G401.6 (cell line): ENCODE measurements around the gene DFFB.
"Not testable (repeated sequence)": the region's sequence is repeated elsewhere in the genome, so short reads cannot be mapped to it uniquely, and the experiment has no call there.

ENCODE experiments used
- FAIRE-seq: peaks from 2 replicates; lab custom pipeline; 2012; peaks lifted over from hg19 to GRCh38; lab: Jason Lieb, UNC

Gene DFFB

DNA sequence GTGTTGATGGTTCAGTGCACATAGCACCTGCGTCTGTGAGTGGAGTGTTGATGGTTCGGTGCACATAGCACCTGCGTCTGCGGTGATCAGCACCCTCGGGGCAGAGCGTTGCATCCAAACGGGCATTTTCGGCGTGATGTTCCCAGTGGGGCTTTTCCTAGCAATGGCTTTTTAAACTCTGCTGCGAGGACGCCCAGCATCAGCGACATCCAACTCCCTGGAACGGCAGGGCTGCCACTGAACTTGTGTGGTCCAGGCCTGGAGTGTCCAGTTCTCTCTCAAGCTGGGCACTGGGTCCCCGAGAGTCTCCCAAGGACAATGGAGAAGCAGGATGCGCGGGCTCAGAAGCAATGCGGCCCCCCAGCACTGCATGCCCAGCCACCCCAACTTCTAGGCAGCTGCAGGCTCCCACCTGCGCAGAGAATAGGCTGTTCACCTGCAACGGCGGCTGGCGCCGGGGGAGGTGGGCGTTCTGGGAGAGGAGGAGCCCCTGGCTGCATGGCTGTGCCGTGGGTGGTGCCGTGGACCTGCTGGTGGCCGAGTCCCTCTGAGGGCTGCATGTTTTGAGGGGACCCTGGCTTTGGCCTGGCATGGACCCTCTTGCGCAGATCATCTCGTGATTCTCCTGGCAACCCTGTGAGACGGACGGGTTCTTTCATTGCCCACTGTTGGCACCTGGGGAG, 52.9 kb downstream of the DFFB start:
- no peak for FAIRE-seq

DNA sequence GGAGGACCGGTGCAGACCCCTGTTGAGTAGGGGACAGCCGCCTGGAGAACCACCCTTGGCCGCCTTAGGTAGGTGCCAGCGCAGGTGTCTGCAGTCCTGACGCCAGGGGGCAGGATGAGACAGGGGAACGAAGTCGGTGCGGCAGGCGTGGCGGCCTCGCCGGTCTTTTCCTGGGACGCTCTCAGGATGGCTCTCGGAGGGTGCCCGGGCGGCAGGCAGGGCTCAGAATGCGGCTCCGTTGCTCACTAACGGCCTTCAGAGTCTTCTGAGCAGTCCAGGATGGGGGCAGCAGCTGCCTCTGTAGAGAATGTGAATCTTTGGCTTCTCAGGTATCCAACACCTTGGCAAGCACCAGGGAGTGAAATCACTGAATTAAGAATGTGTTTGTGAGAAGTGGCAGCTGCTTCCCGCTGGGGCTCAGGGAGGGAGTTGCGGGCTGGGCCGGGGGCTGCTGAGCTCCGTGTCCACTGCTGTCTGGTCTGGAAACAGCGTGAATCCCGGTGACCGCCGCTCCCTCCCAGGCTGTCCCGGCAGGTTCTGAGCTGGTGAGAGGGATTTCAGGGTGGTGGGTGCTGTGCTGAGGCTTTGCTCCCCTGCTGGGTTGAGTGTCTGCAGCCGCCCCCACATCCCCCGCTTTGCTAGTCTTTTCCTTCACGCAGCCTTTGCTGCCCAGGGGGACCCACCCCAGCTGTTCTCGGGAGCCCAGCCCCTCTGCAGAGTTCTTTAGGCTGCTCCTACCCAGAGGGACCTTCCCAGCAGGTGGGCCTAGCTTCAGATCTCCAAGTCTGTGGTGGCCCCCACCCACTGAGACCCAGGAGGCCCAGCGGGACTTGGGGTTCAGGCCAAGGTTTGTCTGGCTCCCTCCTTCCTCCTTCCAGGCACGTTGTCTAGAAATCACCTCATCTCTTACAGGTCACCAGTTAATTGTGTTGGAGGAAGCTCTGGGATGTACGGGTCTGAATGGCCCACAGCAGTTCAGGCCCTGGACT, 53.9 kb downstream of the DFFB start:
- no peak for FAIRE-seq

- FAIRE-seq = no peak
Measured at GRCh38 chr1:3911981-3912808, 54.9 kb downstream of the DFFB start.

DNA sequence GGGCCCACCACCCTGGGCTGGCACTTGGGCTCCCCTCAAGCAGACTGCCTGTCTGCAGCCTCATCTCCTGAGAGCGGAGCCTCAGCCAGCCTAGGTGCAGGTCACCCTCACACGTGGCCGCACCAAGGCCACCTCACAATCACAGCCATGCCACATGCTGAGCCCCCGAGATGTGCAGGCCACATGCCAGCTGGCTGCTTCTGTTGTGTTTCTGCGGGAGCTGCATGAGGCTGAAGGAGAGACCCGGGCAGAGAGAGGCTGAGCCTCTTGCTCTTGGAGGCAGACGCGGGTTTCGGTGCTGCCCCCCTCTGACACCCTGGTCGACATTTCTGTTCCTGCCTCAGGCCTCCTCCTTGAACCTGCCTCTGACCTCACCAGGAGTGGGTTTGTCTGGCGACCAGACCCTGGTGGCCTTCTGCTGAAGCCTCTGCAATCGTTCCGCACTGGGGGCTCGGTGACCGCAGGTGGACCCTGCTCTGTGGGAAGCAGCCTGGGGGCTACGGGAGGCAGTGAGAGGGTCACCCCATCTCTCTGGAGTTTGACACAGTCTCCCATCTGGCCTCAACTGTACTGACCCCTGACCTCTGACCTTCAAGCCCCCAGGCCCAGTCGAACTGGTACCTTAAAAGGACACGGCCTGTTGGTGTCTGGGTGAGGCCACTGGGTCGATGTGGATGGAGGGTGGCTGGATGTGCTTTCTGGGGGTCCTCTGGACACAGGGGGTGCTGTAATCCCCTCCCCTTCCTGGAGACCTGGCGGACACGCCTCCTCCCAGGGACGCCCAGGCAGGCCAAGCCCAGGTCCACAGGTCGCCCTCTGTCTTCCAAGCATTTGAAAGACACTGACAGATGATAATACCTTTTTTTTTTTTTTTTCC, 55.8 kb downstream of the DFFB start:
- no peak for FAIRE-seq

- no peak for FAIRE-seq
Measured at GRCh38 chr1:3914331-3914851, 57.1 kb downstream of the DFFB start.

DNA sequence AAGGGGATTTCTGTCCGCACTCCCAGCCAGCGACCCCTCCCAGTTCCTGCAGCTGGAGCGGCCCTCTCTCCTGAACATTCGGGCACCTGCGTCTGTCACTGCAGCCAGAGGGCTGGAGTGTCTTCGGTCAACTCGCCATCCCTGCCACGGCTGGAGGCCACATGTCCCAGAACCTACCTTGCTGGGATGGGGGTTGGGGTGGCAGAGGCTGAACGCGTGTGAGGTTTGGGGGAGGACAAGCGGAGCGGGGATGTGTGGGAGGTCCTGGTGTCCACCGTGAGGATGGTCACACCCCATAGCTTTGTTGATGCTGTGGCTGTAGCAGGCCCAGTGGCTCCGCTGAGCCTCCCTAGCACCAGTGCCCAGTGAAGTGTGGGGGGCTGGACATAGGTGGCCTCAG, 57.6 kb downstream of the DFFB start:
- no peak for FAIRE-seq

DNA sequence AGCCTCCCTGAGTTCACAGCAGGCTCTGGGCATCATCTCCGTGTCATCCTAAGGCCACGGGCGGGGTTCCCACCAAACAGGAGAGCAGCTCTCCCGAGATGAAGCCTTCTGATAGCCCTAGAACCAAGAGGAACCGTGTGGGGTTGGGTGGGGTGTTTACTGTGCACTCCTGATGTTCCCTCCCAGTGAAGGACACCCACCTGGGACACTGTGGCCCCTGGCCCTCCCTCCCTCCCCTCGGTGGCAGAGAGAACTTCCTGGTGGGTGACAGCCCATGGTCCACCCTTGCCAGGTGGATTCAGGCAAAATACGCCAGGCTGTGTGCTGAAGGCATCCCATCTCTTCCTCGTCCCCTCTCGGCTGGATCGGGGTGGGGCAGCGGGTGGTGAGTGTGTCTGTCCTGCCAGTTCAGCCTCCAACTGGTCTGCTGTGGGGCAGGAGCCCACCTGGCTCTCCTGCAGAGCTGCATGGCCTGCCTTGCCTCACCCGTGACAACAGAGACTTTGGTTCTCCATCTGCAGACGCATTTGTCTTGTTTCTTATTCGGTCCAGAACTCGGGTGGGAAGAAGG, 58.4 kb downstream of the DFFB start:
- FAIRE-seq = no peak

DNA sequence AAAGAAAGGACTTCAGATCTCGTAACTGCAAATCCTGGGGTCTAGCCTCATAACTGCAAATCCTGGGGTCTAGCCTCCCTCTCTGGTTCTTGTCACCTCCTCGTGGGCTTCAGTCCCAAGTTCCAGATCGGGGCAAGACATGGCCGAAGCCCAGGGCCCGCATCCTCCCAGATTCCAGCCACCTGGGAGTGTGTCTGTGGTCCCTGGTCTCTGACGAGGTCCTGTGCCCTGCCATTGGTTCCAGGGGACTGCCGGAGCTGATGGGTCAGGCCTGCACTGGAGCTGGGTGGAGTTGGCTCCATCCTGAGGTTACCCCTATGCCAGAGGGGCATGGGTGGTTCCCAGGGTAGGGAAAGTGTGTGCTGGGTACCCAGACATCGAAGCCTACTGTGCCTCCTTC, 60.5 kb downstream of the DFFB start:
- no peak for FAIRE-seq

DNA sequence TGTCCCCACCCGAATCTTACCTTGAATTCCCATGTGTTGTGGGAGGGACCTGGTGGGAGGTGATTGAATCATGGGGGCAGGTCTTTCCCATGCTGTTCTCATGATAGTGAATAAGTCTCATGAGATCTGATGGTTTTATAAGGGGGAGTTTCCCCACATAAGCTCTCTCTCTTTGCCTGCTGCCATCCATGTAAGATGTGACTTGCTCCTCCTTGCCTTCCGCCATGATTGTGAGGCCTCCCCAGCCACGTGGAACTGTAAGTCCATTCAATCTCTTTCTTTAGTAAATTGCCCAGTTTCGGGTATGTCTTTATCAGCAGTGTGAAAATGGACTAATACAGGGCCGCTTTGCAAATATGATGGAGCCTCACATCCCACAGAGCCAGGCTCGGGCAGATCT, 61.1 kb downstream of the DFFB start:
- not testable (repeated sequence) for FAIRE-seq

DNA sequence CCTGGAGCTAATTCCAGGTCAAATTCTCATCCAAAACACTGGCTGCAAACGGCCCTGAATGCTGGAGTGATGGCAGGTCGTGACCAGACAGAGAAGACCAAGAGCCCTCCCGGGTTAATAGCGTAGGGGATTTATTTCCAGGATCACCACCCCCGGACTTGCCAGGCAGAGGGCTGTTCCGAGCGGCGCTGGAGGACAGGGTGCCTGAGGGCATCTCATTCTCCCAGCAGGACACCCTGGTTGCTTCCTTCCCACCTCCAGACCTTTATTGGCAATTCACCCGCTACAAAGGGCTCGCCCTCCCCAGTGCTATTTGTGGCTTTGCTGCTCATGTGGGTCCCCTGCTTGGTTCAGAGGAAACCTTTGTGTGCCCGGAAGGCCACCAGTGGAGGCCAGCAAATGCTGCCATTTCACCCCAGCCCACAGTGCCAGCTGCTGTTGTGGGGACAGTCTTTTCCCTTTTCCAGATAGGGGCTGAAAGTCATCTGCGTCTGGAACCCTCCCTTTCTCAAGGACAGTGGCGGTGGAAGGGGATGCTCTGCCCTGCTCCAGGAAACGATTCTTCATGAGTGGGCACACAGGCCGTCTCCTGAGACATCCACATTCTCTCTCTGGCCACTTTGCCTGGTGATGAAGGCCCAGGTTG, 61.8 kb downstream of the DFFB start:
- no peak for FAIRE-seq

GRCh38 chr1:3919706-3920105, 62.4 kb downstream of the DFFB start:
- no peak for FAIRE-seq

DNA sequence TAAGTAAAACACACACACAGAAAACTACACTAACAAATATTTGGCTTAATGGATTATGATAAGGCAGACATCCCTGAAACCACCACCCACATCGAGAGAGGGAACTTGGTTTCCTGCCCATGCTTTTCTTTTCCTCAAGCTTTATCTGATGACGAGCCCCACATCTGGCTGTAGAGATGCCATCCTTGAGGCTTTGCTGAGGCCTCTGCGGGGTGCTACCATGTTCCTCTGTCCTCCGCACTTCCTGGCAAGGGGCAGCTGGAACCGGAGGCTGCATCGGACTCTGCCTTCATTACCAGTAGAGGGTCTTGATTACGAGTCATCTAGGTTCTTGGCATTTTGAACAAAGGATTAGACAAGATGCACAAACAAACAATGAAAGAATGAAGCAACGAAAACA, 64.5 kb downstream of the DFFB start:
- no peak for FAIRE-seq

GRCh38 chr1:3922201-3922725, 65.0 kb downstream of the DFFB start:
- no peak for FAIRE-seq

DNA sequence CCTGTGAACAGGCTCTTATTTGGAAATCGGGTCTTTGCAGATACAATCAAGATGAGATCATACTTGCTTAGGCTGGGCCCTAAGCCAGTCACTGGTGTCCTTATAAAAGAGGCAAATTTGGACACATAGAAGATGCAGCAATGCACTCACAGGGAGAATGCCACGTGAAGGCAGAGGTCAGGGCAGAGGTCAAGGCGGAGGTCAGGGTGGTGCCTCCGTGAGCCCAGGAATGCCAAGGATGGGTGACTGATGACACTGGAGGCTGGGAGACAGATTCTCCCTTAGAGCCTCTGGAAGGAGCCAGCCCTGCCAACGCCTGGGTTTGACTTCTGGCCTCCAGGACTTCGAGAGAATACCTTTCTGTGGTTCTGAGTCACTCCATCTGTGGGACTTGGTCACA, 65.6 kb downstream of the DFFB start:
- no peak for FAIRE-seq

DNA sequence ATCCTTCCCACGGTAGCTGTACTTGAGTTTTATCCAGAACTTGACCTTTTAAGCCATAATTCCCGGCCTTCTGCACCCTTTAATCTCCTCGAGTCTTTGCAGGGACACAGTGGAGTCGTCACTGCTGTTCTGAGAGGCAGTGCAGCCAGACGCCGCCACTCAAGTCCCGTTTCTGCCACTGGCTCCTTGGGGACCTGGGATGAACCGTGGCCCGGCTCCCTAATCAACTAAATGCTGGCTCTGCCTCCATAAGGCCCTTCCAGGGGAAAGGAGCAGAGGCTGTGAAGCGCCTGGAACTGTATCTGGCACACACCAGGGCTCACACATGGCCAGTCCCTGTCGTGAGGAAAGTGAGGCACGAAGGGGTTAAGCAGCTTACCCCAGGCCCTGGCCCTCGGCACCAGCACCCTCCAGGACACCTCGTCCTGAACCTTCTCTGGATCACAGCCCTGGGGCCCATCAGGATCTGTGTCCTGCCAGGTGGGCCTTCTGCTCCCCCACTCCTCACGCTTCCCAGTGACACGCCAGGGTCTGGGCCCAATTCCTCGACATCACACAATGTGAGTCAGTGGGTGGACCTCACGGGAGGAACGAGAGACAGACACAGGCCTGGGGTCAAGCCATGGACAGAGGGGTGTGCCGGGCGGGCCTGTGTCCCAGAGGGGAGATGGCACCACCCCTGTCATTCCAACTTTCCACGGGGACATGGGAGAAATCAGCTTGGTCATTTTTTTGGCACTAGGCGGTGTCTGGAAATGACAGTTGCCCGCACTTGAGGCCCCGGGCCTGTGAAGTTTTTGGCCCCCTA, 66.3 kb downstream of the DFFB start:
- no peak for FAIRE-seq

DNA sequence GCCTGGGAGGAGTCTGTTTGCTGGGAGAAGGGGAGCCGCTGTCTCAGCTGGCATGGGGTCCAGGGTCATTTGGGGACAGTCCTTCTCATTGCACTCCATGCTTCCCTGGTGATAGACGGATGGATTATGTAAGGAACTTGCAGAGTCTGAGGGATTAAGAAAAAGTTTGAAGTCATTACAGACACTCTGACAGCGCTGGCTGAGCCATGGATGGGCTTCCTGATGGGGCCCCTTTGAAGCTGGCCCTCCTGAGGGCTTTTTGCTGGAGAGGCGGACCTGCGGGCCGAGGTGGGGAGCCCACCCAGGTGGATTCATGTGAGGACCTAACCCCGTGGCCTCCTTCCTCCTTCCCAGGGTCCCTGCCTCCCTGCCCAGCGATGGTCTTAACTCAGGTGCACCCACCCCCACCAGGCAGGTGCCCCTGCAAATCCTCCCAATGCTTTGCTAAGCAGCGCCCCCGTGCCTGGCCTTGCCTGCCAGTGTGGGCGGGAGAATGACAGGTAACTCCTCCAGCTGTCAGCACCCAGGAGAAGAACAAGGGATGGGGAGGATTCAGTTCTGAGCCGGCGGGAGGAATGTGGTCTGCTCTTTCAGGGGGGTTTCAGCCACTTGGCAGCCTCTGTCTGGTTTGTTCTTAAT, 67.0 kb downstream of the DFFB start:
- no peak for FAIRE-seq

- no peak for FAIRE-seq
Measured at GRCh38 chr1:3924825-3925220, 67.5 kb downstream of the DFFB start.

GRCh38 chr1:3925256-3925655, 68.0 kb downstream of the DFFB start:
- no peak for FAIRE-seq

GRCh38 chr1:3925762-3926161, 68.5 kb downstream of the DFFB start:
- no peak for FAIRE-seq
